Left ventricle myocardium inferior (tissue), 1 donor: Measurements from ENCODE around the gene SLIT3. TPM values are rescaled to one million over a fixed set of nuclear protein-coding genes. Genes with fewer than 3 reads are reported as not detected.

Experiments
- DNase-seq: peaks from one replicate; pipeline ENCODE4 v3.0.0-alpha.2; 2020
- H3K27ac ChIP-seq: fragments of 200-600 bp; replicated peaks from 2 replicates; pipeline ENCODE4 v1.8.0; 2021
- H3K27me3 ChIP-seq: fragments of 200-600 bp; 2 replicates; pipeline ENCODE4 v1.8.0; 2021; ENCODE audit warnings: low read depth
- H3K36me3 ChIP-seq: fragments of 200-600 bp; 2 replicates; pipeline ENCODE4 v1.8.0; 2021
- H3K4me1 ChIP-seq: fragments of 200-600 bp; 2 replicates; pipeline ENCODE4 v1.8.0; 2021
- H3K4me3 ChIP-seq: fragments of 200-600 bp; 2 replicates; pipeline ENCODE4 v1.8.0; 2021; ENCODE audit warnings: mild to moderate bottlenecking, moderate library complexity
- H3K9me3 ChIP-seq: fragments of 200-600 bp; replicated peaks from 2 replicates; pipeline ENCODE4 v1.8.0; 2021
- intact Hi-C: fragments of 100-400 bp; cut with micrococcal nuclease; formaldehyde crosslinking; loops from one replicate; pipeline ENCODE4 v1.11.0; 2022
- total RNA-seq: library from RNA; stranded (reverse); fragmentation: NEBNext Ultra II Directional; extraction: Animal tissue kit (Norgen Biotek cat#: 25700); gene quantifications from one replicate; pipeline ENCODE4 v1.2.1, GENCODE V29; 2021
- TF ChIP-seq, protein P1 (sequence below): fragments of 200-600 bp; IDR thresholded peaks from 2 replicates; pipeline ENCODE4 v1.8.0; 2021; ENCODE audit warnings: antibody characterized with exemption, mild to moderate bottlenecking, borderline replicate concordance
- donor health status: DM: no; HTN: yes; CAD: no; lungs with severe emphysema.

The SLIT3 gene
- total RNA-seq, 1 donor from 2014 or later: 22.7 TPM

DNA sequence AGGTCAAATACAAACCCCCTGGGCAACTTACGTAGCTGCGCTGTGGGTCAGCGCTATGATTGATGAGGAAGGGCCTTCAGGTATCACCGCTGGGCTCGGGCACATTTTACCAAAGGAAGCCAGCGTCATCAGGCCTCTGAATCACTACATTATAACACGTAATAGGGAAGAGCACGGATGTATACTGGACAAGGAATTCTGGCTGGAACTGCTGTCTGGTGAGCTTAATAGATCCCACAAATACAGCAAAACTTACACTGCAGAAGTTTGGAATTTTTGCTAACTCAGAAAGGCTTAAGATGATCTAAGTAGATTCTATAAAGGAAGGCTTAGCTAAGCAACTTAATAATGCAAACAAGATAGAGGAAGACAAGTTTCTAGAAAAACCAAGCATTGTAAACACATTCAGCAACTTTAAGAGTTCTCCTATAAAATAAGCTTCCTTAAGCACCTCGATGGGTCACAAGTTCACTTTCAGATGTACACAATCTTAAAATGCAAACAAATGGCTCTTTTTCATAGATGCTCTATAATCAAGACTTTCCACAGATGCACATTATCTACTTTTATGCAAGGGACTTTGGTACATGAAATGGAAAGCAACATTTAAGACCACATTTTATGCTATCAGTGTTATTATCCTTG lies 361.7 kb downstream of the SLIT3 start:
- TF ChIP-seq, protein P1, sequence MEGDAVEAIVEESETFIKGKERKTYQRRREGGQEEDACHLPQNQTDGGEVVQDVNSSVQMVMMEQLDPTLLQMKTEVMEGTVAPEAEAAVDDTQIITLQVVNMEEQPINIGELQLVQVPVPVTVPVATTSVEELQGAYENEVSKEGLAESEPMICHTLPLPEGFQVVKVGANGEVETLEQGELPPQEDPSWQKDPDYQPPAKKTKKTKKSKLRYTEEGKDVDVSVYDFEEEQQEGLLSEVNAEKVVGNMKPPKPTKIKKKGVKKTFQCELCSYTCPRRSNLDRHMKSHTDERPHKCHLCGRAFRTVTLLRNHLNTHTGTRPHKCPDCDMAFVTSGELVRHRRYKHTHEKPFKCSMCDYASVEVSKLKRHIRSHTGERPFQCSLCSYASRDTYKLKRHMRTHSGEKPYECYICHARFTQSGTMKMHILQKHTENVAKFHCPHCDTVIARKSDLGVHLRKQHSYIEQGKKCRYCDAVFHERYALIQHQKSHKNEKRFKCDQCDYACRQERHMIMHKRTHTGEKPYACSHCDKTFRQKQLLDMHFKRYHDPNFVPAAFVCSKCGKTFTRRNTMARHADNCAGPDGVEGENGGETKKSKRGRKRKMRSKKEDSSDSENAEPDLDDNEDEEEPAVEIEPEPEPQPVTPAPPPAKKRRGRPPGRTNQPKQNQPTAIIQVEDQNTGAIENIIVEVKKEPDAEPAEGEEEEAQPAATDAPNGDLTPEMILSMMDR: no peak
- Histone ChIP-seq H3K36me3 (no peaks in the 10 kb centered on the region), H3K27me3 (no peaks in the 10 kb centered on the region), H3K27ac (no peak overlapping the region), H3K9me3 (no peaks in the 10 kb centered on the region), H3K4me1 (peaks cover 9% of the 10 kb centered on the region), H3K4me3 (no peak overlapping the region)
- intact Hi-C loops: no loop called here
- DNase-seq: no peak

DNA sequence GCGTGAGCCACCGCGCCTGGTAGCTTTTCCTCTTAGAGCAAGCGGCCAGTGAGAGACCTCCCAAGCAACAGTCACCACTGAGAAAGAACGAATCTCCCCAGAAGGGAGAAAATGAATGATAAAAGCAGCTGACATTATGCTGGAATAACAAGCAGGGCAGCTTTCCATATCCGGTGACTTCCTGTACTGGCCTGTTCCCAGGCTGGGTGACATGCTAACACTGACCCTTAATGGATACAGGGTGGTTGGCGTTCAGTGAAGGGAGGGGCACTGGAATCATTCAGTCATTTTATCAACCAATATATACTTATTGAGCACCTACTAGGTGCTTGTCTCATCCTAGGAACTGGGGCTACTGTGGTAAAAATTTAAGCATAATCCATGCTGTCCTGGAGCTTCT lies 364.4 kb downstream of the SLIT3 start:
- peaks cover 11% of the 10 kb centered on the region for H3K27me3 ChIP-seq
- no peaks in the 10 kb centered on the region for H3K4me1 ChIP-seq
- no peak for DNase-seq
- no peak overlapping the region for H3K4me3 ChIP-seq
- H3K9me3 ChIP-seq: no peaks in the 10 kb centered on the region
- intact Hi-C loops: no loop called here
- H3K27ac ChIP-seq: no peak overlapping the region
- H3K36me3 ChIP-seq: no peaks in the 10 kb centered on the region
- TF ChIP-seq, protein P1: no peak

DNA sequence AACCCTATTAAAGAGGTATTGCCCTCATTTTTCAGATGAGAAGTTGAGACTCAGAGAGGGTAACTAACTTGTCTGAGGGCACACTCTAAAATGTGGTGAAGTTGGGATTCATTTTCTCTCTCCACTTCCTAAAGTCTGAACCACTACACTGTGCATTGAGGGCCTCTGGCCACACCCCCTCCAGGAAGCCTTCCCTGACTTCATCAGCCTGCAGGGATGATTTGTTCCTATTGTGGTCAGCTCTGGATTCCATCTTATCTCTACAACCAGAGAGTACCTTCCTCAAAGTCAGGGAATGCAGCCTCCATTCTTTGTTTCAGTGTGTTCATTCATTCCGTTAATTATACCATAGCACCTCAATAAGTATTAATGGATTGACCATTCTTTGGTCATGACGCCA lies 365.8 kb downstream of the SLIT3 start:
- TF ChIP-seq, protein P1: no peak
- Histone ChIP-seq H3K27me3 (peaks cover 11% of the 10 kb centered on the region), H3K9me3 (no peaks in the 10 kb centered on the region), H3K27ac (no peak overlapping the region), H3K4me1 (peaks cover 9% of the 10 kb centered on the region), H3K36me3 (no peaks in the 10 kb centered on the region), H3K4me3 (no peak overlapping the region)
- intact Hi-C loops: no loop called here
- no peak for DNase-seq

DNA sequence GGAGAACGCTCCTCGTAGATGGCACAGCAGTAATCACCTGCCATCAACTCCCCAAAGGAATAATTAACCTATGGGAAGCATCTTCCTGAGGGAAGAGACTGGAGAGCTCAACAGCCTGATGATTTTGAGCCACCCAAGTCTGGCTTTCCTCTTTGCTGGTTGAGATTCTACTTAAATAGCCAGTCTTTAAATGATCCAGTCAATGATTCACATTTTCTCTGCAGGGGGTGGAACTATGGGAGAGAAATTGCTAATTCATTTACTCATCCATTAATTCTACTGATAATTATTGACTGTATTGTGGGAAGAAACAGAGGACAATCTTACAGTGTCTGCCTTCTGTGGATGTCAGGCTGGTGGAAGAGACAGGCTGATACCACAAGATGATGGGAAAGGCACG lies 366.8 kb downstream of the SLIT3 start:
- Histone ChIP-seq H3K27ac (no peak overlapping the region), H3K9me3 (no peaks in the 10 kb centered on the region), H3K4me3 (no peak overlapping the region), H3K4me1 (peaks cover 9% of the 10 kb centered on the region), H3K27me3 (peaks cover 11% of the 10 kb centered on the region), H3K36me3 (no peaks in the 10 kb centered on the region)
- TF ChIP-seq, protein P1: no peak
- intact Hi-C loops: no loop called here
- DNase-seq: no peak

DNA sequence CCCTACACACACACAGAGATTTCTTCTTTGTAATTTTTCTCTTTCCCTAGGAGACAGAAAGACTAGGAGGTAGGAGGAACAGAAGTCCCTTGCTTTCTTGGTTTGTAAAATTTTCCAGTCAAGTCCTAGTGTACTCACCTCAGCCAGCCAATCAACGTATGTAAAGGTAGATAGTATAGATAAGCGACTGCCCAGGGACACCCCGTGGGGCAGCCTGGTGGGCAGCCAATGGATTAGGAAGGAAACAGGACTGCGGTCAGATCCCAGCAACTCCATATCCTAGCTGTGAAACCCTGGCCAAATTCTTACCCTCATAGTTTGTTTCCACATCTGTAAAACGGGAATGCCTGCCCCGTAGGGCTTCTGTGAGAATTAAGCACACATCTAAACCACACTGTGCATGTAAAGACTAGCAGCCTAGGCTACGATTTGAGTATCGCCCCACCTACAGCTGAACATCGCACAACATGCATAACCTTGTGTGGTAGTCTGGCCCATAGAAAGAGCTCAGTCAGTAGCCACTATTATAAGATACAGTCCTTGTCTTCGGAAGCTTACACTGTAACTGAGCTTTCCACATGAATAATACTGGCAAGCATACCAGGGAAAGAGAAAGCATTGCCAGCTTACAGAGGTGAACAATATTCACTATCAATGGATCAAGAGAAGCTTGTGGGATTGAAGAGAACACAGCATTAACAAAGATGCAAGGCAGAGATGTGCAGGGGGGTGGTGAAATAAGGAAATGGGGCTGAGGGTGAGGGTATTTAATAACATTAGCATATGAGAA lies 368.3 kb downstream of the SLIT3 start:
- TF ChIP-seq, protein P1: no peak
- peaks cover 11% of the 10 kb centered on the region for H3K27me3 ChIP-seq
- H3K9me3 ChIP-seq: no peaks in the 10 kb centered on the region
- H3K36me3 ChIP-seq: no peaks in the 10 kb centered on the region
- peaks cover 9% of the 10 kb centered on the region for H3K4me1 ChIP-seq
- H3K4me3 ChIP-seq: no peak overlapping the region
- DNase-seq: no peak
- intact Hi-C loops: no loop called here
- no peak overlapping the region for H3K27ac ChIP-seq
